ENCODE data around the gene MX1.

- TF ChIP-seq ARNTL (CRISPR knock-in tag; IDR thresholded peaks at IDR 0.05; ENCODE audit: borderline replicate concordance, low read depth) (no peak), PPARA (CRISPR knock-in tag; IDR thresholded peaks at IDR 0.05; ENCODE audit: borderline replicate concordance) (no peak), SNAI2 (CRISPR knock-in tag; IDR thresholded peaks at IDR 0.05) (no peak), OSR1 (CRISPR knock-in tag; IDR thresholded peaks at IDR 0.05) (no peak), TCF4 (CRISPR knock-in tag; IDR thresholded peaks at IDR 0.05; ENCODE audit: borderline replicate concordance) (no peak), ISL1 (CRISPR knock-in tag; IDR thresholded peaks at IDR 0.05) (no peak), ZC3H10 (CRISPR knock-in tag; IDR thresholded peaks at IDR 0.05) (no peak), ZNF70 (CRISPR knock-in tag; IDR thresholded peaks at IDR 0.05) (no peak), BACH2 (CRISPR knock-in tag; IDR thresholded peaks at IDR 0.05; ENCODE audit: borderline replicate concordance) (no peak)
- TF ChIP-seq, protein P1, sequence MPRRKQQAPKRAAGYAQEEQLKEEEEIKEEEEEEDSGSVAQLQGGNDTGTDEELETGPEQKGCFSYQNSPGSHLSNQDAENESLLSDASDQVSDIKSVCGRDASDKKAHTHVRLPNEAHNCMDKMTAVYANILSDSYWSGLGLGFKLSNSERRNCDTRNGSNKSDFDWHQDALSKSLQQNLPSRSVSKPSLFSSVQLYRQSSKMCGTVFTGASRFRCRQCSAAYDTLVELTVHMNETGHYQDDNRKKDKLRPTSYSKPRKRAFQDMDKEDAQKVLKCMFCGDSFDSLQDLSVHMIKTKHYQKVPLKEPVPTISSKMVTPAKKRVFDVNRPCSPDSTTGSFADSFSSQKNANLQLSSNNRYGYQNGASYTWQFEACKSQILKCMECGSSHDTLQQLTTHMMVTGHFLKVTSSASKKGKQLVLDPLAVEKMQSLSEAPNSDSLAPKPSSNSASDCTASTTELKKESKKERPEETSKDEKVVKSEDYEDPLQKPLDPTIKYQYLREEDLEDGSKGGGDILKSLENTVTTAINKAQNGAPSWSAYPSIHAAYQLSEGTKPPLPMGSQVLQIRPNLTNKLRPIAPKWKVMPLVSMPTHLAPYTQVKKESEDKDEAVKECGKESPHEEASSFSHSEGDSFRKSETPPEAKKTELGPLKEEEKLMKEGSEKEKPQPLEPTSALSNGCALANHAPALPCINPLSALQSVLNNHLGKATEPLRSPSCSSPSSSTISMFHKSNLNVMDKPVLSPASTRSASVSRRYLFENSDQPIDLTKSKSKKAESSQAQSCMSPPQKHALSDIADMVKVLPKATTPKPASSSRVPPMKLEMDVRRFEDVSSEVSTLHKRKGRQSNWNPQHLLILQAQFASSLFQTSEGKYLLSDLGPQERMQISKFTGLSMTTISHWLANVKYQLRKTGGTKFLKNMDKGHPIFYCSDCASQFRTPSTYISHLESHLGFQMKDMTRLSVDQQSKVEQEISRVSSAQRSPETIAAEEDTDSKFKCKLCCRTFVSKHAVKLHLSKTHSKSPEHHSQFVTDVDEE (CRISPR knock-in tag; IDR thresholded peaks at IDR 0.05) = no peak
- TF ChIP-seq, protein P2, sequence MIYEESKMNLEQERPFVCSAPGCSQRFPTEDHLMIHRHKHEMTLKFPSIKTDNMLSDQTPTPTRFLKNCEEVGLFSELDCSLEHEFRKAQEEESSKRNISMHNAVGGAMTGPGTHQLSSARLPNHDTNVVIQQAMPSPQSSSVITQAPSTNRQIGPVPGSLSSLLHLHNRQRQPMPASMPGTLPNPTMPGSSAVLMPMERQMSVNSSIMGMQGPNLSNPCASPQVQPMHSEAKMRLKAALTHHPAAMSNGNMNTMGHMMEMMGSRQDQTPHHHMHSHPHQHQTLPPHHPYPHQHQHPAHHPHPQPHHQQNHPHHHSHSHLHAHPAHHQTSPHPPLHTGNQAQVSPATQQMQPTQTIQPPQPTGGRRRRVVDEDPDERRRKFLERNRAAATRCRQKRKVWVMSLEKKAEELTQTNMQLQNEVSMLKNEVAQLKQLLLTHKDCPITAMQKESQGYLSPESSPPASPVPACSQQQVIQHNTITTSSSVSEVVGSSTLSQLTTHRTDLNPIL (CRISPR knock-in tag; IDR thresholded peaks at IDR 0.05; ENCODE audit: low read depth) = no peak
- TF ChIP-seq, protein P3, sequence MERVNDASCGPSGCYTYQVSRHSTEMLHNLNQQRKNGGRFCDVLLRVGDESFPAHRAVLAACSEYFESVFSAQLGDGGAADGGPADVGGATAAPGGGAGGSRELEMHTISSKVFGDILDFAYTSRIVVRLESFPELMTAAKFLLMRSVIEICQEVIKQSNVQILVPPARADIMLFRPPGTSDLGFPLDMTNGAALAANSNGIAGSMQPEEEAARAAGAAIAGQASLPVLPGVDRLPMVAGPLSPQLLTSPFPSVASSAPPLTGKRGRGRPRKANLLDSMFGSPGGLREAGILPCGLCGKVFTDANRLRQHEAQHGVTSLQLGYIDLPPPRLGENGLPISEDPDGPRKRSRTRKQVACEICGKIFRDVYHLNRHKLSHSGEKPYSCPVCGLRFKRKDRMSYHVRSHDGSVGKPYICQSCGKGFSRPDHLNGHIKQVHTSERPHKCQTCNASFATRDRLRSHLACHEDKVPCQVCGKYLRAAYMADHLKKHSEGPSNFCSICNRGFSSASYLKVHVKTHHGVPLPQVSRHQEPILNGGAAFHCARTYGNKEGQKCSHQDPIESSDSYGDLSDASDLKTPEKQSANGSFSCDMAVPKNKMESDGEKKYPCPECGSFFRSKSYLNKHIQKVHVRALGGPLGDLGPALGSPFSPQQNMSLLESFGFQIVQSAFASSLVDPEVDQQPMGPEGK (CRISPR knock-in tag; IDR thresholded peaks at IDR 0.05; ENCODE audit: borderline replicate concordance) = no peak
- TF ChIP-seq, protein P4, sequence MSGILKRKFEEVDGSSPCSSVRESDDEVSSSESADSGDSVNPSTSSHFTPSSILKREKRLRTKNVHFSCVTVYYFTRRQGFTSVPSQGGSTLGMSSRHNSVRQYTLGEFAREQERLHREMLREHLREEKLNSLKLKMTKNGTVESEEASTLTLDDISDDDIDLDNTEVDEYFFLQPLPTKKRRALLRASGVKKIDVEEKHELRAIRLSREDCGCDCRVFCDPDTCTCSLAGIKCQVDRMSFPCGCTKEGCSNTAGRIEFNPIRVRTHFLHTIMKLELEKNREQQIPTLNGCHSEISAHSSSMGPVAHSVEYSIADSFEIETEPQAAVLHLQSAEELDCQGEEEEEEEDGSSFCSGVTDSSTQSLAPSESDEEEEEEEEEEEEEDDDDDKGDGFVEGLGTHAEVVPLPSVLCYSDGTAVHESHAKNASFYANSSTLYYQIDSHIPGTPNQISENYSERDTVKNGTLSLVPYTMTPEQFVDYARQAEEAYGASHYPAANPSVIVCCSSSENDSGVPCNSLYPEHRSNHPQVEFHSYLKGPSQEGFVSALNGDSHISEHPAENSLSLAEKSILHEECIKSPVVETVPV (CRISPR knock-in tag; IDR thresholded peaks at IDR 0.05) = no peak
Observed at GRCh38 chr21:41445465-41445862, 19.4 kb downstream of the MX1 start.

Data from SK-N-SH treated with all-trans-retinoic acid at 6 μM for 48 hours (cell line).